Activated CD4-positive, alpha-beta T cell treated with anti-CD3 and anti-CD28 coated beads, Interleukin-2, amount 10 ng/mL, durations not matched to agents 24 days and 14 days (primary cell): ENCODE results near the gene IGFN1. TPM values are rescaled to one million over a fixed set of nuclear protein-coding genes. Genes with fewer than 3 reads are reported as not detected.

ENCODE experiments used
- DNase-seq: peaks from one replicate; pipeline ENCODE4 v3.0.0; 2022
- H3K27ac Mint-ChIP-seq: one replicate; pipeline ENCODE4 v1.8.0; 2022; ENCODE audit warnings: mild to moderate bottlenecking, mixed read lengths
- H3K27me3 Mint-ChIP-seq: one replicate; pipeline ENCODE4 v1.8.0; 2022; ENCODE audit warnings: mixed read lengths
- H3K36me3 Mint-ChIP-seq: one replicate; pipeline ENCODE4 v1.8.0; 2022; ENCODE audit warnings: low read depth, mild to moderate bottlenecking, mixed read lengths
- H3K4me1 Mint-ChIP-seq: one replicate; pipeline ENCODE4 v1.8.0; 2021; ENCODE audit warnings: mixed read lengths
- H3K4me3 Mint-ChIP-seq: one replicate; pipeline ENCODE4 v1.8.0; 2022; ENCODE audit warnings: mild to moderate bottlenecking, moderate library complexity, mixed read lengths
- H3K9me3 Mint-ChIP-seq: one replicate; pipeline ENCODE4 v1.8.0; 2021; ENCODE audit warnings: mixed read lengths
- intact Hi-C: fragments of 100-400 bp; cut with micrococcal nuclease; formaldehyde crosslinking; loops from one replicate; pipeline ENCODE4 v1.15.1; 2023
- total RNA-seq: library from RNA; stranded (reverse); gene quantifications from 2 replicates; pipeline ENCODE4 v1.2.3, GENCODE V29; 2022

Gene IGFN1
- total RNA-seq, 1 donor from 2014 or later, result not detected

- intact Hi-C loops, result loop anchor here (1.0 to 5.0 kb wide), 2 partner anchors 17 to 149 kb away; partner anchors contain the start of genes KIF21B and TMEM9
- peak; percentile 76 for DNase-seq
- Mint-ChIP-seq H3K9me3 (no peaks in the 10 kb centered on the region), H3K36me3 (no peaks in the 10 kb centered on the region), H3K27me3 (peaks cover 33% of the 10 kb centered on the region), H3K27ac (peak overlapping the region; percentile 83), H3K4me1 (peaks cover 14% of the 10 kb centered on the region), H3K4me3 (peak overlapping the region; percentile 81)
These were observed 19.3 kb upstream of the IGFN1 start for GRCh38 chr1:201171063-201172036.

- H3K9me3 Mint-ChIP-seq, result no peaks in the 10 kb centered on the region
- peaks cover 14% of the 10 kb centered on the region for H3K4me1 Mint-ChIP-seq
These were observed 18.3 kb upstream of the IGFN1 start for GRCh38 chr1:201172326-201172725.

GRCh38 chr1:201172999-201173610 lies 17.5 kb upstream of the IGFN1 start:
- Mint-ChIP-seq H3K27me3 (peaks cover 21% of the 10 kb centered on the region), H3K27ac (no peak overlapping the region), H3K4me1 (peaks cover 14% of the 10 kb centered on the region), H3K9me3 (no peaks in the 10 kb centered on the region), H3K4me3 (no peak overlapping the region), H3K36me3 (no peaks in the 10 kb centered on the region)
- DNase-seq, result no peak
- intact Hi-C loops, result loop anchor here (5.0 kb wide), 1 partner anchor 151 kb away; the partner anchor contains the start of gene KIF21B

More at GRCh38 chr1:201172326-201172725, 18.3 kb upstream of the IGFN1 start:
- no peak overlapping the region for H3K27ac Mint-ChIP-seq
- H3K27me3 Mint-ChIP-seq, result peaks cover 27% of the 10 kb centered on the region
- H3K4me3 Mint-ChIP-seq, result no peak overlapping the region
- intact Hi-C loops, result loop anchor here (5.0 kb wide), 1 partner anchor 150 kb away; the partner anchor contains the start of gene KIF21B
- no peaks in the 10 kb centered on the region for H3K36me3 Mint-ChIP-seq
- no peak for DNase-seq

GRCh38 chr1:201173736-201174135 lies 16.9 kb upstream of the IGFN1 start:
- no peaks in the 10 kb centered on the region for H3K9me3 Mint-ChIP-seq
- H3K27ac Mint-ChIP-seq, result no peak overlapping the region
- DNase-seq, result no peak

GRCh38 chr1:201175820-201176500 lies 14.7 kb upstream of the IGFN1 start:
- no peak overlapping the region for H3K4me3 Mint-ChIP-seq
- H3K4me1 Mint-ChIP-seq, result peaks cover 11% of the 10 kb centered on the region
- H3K9me3 Mint-ChIP-seq, result no peaks in the 10 kb centered on the region
- H3K36me3 Mint-ChIP-seq, result no peaks in the 10 kb centered on the region
- DNase-seq, result no peak
- peaks cover 25% of the 10 kb centered on the region for H3K27me3 Mint-ChIP-seq
- no peak overlapping the region for H3K27ac Mint-ChIP-seq
- intact Hi-C loops, result no loop called here

More at GRCh38 chr1:201173736-201174135, 16.9 kb upstream of the IGFN1 start:
- Mint-ChIP-seq H3K27me3 (peaks cover 23% of the 10 kb centered on the region), H3K36me3 (no peaks in the 10 kb centered on the region), H3K4me1 (peaks cover 14% of the 10 kb centered on the region), H3K4me3 (no peak overlapping the region)
- intact Hi-C loops, result loop anchor here (5.0 kb wide), 1 partner anchor 151 kb away; the partner anchor contains the start of gene KIF21B

GRCh38 chr1:201176940-201177339 lies 13.7 kb upstream of the IGFN1 start:
- Mint-ChIP-seq H3K27me3 (peaks cover 23% of the 10 kb centered on the region), H3K4me3 (no peak overlapping the region), H3K9me3 (no peaks in the 10 kb centered on the region), H3K4me1 (peaks cover 4% of the 10 kb centered on the region), H3K36me3 (no peaks in the 10 kb centered on the region), H3K27ac (no peak overlapping the region)
- no peak for DNase-seq
- intact Hi-C loops, result no loop called here

- H3K9me3 Mint-ChIP-seq, result no peaks in the 10 kb centered on the region
- DNase-seq, result no peak
- intact Hi-C loops, result no loop called here
- no peaks in the 10 kb centered on the region for H3K36me3 Mint-ChIP-seq
- peaks cover 28% of the 10 kb centered on the region for H3K27me3 Mint-ChIP-seq
- no peak overlapping the region for H3K4me3 Mint-ChIP-seq
- no peak overlapping the region for H3K27ac Mint-ChIP-seq
- no peaks in the 10 kb centered on the region for H3K4me1 Mint-ChIP-seq
These were observed 11.9 kb upstream of the IGFN1 start for GRCh38 chr1:201178718-201179117.

GRCh38 chr1:201180141-201180540 lies 10.5 kb upstream of the IGFN1 start:
- no peaks in the 10 kb centered on the region for H3K36me3 Mint-ChIP-seq
- no peak overlapping the region for H3K27ac Mint-ChIP-seq
- H3K27me3 Mint-ChIP-seq, result peaks cover 31% of the 10 kb centered on the region
- no peaks in the 10 kb centered on the region for H3K4me1 Mint-ChIP-seq
- intact Hi-C loops, result no loop called here
- H3K9me3 Mint-ChIP-seq, result no peaks in the 10 kb centered on the region
- DNase-seq, result no peak
- no peak overlapping the region for H3K4me3 Mint-ChIP-seq

GRCh38 chr1:201180901-201181300 lies 9.7 kb upstream of the IGFN1 start:
- peaks cover 31% of the 10 kb centered on the region for H3K27me3 Mint-ChIP-seq
- no peaks in the 10 kb centered on the region for H3K4me1 Mint-ChIP-seq
- no peak for DNase-seq
- no peak overlapping the region for H3K27ac Mint-ChIP-seq
- H3K4me3 Mint-ChIP-seq, result no peak overlapping the region
- H3K9me3 Mint-ChIP-seq, result no peaks in the 10 kb centered on the region
- H3K36me3 Mint-ChIP-seq, result no peaks in the 10 kb centered on the region
- intact Hi-C loops, result no loop called here

GRCh38 chr1:201181323-201181722 lies 9.3 kb upstream of the IGFN1 start:
- H3K27me3 Mint-ChIP-seq, result peaks cover 31% of the 10 kb centered on the region

GRCh38 chr1:201181726-201182125 lies 8.9 kb upstream of the IGFN1 start:
- intact Hi-C loops, result no loop called here
- DNase-seq, result no peak
- H3K27me3 Mint-ChIP-seq, result peaks cover 31% of the 10 kb centered on the region
- no peaks in the 10 kb centered on the region for H3K36me3 Mint-ChIP-seq
- no peak overlapping the region for H3K4me3 Mint-ChIP-seq
- H3K9me3 Mint-ChIP-seq, result no peaks in the 10 kb centered on the region
- no peaks in the 10 kb centered on the region for H3K4me1 Mint-ChIP-seq
- H3K27ac Mint-ChIP-seq, result no peak overlapping the region

More at GRCh38 chr1:201181323-201181722, 9.3 kb upstream of the IGFN1 start:
- no peak overlapping the region for H3K27ac Mint-ChIP-seq
- no peak overlapping the region for H3K4me3 Mint-ChIP-seq
- H3K36me3 Mint-ChIP-seq, result no peaks in the 10 kb centered on the region
- no peaks in the 10 kb centered on the region for H3K9me3 Mint-ChIP-seq
- DNase-seq, result no peak
- H3K4me1 Mint-ChIP-seq, result no peaks in the 10 kb centered on the region
- intact Hi-C loops, result no loop called here

- no peak overlapping the region for H3K4me3 Mint-ChIP-seq
- no peak for DNase-seq
- H3K27ac Mint-ChIP-seq, result no peak overlapping the region
- H3K9me3 Mint-ChIP-seq, result no peaks in the 10 kb centered on the region
- intact Hi-C loops, result no loop called here
- peaks cover 33% of the 10 kb centered on the region for H3K27me3 Mint-ChIP-seq
- H3K36me3 Mint-ChIP-seq, result no peaks in the 10 kb centered on the region
- H3K4me1 Mint-ChIP-seq, result no peaks in the 10 kb centered on the region
These were observed 7.4 kb upstream of the IGFN1 start for GRCh38 chr1:201183209-201183608.

- H3K4me3 Mint-ChIP-seq, result no peak overlapping the region
- intact Hi-C loops, result no loop called here
- no peaks in the 10 kb centered on the region for H3K36me3 Mint-ChIP-seq
- H3K4me1 Mint-ChIP-seq, result no peaks in the 10 kb centered on the region
- no peaks in the 10 kb centered on the region for H3K9me3 Mint-ChIP-seq
- no peak overlapping the region for H3K27ac Mint-ChIP-seq
- H3K27me3 Mint-ChIP-seq, result peaks cover 30% of the 10 kb centered on the region
- DNase-seq, result no peak
These were observed 6.9 kb upstream of the IGFN1 start for GRCh38 chr1:201183753-201184152.
